Urothelium cell line (cell line): ENCODE measurements around the gene SLC2A9.

ENCODE experiments used
- DNase-seq: peaks from one replicate; pipeline ENCODE4 v3.0.0; 2011; ENCODE audit warnings: low spot score, mixed read lengths
- FAIRE-seq: peaks from 2 replicates; lab custom pipeline; 2011; peaks lifted over from hg19 to GRCh38; lab: Jason Lieb, UNC

Gene SLC2A9

GRCh38 chr4:10046471-10046870, 25.2 kb upstream of the SLC2A9 start:
- DNase-seq = no peak
- FAIRE-seq = no peak

GRCh38 chr4:10045481-10045880, 24.2 kb upstream of the SLC2A9 start:
- FAIRE-seq (no peak), DNase-seq (peak; percentile 62)

- no peak for FAIRE-seq
- DNase-seq = no peak
Measured at GRCh38 chr4:10041036-10041435, 19.7 kb upstream of the SLC2A9 start.

- DNase-seq (no peak), FAIRE-seq (no peak)
Measured at GRCh38 chr4:10040049-10040892, 19.0 kb upstream of the SLC2A9 start.

GRCh38 chr4:10036807-10037342, 15.6 kb upstream of the SLC2A9 start:
- no peak for FAIRE-seq
- no peak for DNase-seq

GRCh38 chr4:10035130-10035529, 13.8 kb upstream of the SLC2A9 start:
- DNase-seq (no peak), FAIRE-seq (no peak)

GRCh38 chr4:10034612-10035104, 13.4 kb upstream of the SLC2A9 start:
- FAIRE-seq (no peak), DNase-seq (no peak)

- FAIRE-seq = no peak
Measured at GRCh38 chr4:10034136-10034535, 12.8 kb upstream of the SLC2A9 start.

GRCh38 chr4:10033191-10033881, 12.0 kb upstream of the SLC2A9 start:
- DNase-seq = peak; percentile 52
- no peak for FAIRE-seq

More at GRCh38 chr4:10034136-10034535, 12.8 kb upstream of the SLC2A9 start:
- no peak for DNase-seq

GRCh38 chr4:10032625-10033024, 11.3 kb upstream of the SLC2A9 start:
- no peak for FAIRE-seq
- peak; percentile 71 for DNase-seq

GRCh38 chr4:10031668-10032590, 10.6 kb upstream of the SLC2A9 start:
- DNase-seq (no peak), FAIRE-seq (no peak)

GRCh38 chr4:10030972-10031667, 9.8 kb upstream of the SLC2A9 start:
- FAIRE-seq (no peak), DNase-seq (no peak)

GRCh38 chr4:10029403-10029802, 8.1 kb upstream of the SLC2A9 start:
- FAIRE-seq = no peak
- DNase-seq = no peak

- DNase-seq (no peak), FAIRE-seq (no peak)
Measured at GRCh38 chr4:10028910-10029309, 7.6 kb upstream of the SLC2A9 start.

- FAIRE-seq (no peak), DNase-seq (no peak)
Measured at GRCh38 chr4:10026485-10026884, 5.2 kb upstream of the SLC2A9 start.

GRCh38 chr4:10025230-10025806, 4.0 kb upstream of the SLC2A9 start:
- DNase-seq = no peak

GRCh38 chr4:10024303-10024702, 3.0 kb upstream of the SLC2A9 start:
- FAIRE-seq (no peak), DNase-seq (no peak)

More at GRCh38 chr4:10025230-10025806, 4.0 kb upstream of the SLC2A9 start:
- no peak for FAIRE-seq

- DNase-seq (no peak), FAIRE-seq (no peak)
Measured at GRCh38 chr4:10023806-10024205, 2.5 kb upstream of the SLC2A9 start.

GRCh38 chr4:10023050-10023419, 1.7 kb upstream of the SLC2A9 start:
- FAIRE-seq (no peak), DNase-seq (no peak)
